Measurements from ENCODE around the gene TARDBP. TPM values are rescaled to one million over a fixed set of nuclear protein-coding genes. Genes with fewer than 3 reads are reported as not detected.
A peak's percentile ranks its signal among the peaks of the same experiment; 100 is the strongest.
"Not testable (repeated sequence)": the region's sequence is repeated elsewhere in the genome, so short reads cannot be mapped to it uniquely, and the experiment has no call there.

TARDBP gene
- total RNA-seq, 1 experiment from 2014 or later, result 103 TPM

GRCh38 chr1:11042995-11043874, 30.8 kb downstream of the TARDBP start:
- Histone ChIP-seq H3K36me3 (no peaks in the 10 kb centered on the region), H3K9me3 (replicated peaks) (no peaks in the 10 kb centered on the region), H3K4me3 (no peak overlapping the region), H3K27me3 (no peaks in the 10 kb centered on the region), H3K4me1 (peaks cover 11% of the 10 kb centered on the region; the same call in 1 of the 2 replicates), H3K27ac (no peak overlapping the region)
- no peak for DNase-seq

DNA sequence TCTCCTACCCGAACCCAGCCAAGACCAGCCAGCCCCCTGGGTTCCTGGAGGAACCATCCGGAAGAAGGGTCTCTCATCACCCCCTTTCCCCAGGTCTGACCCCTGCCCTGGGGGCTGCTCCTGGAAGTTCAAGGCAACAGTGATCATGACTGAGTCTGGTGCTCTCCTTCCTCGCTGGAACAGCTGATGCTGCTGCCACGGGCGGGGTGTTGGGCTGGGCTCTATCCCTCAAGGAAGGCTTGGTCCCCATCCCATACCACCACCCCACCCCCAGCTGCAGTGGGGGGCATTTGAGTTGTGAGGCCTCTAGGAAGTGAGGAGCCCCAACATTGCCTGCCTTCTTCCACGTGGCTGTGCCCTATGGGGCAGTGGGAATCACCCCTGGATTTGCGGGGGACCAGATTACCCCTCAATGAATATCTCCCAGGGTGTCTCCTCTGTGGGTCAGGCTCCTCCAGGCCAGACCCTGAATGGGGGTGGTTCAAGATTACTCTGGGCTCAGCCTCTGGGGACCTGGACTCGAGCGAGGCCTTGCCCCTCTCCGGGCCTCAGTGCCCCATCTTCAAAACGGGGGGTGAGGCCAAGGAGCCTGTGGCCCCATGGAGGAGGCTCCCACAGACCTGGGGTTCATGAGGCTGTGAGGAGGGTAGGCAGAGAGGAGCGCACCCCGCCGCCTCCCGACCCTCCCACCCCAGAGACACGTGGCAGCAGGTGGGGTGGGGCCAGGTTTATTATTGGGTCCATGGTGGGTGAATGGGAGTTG, 31.8 kb downstream of the TARDBP start:
- no peaks in the 10 kb centered on the region for H3K36me3 ChIP-seq
- H3K9me3 ChIP-seq (replicated peaks), result no peaks in the 10 kb centered on the region
- no peak for DNase-seq
- no peak overlapping the region for H3K4me3 ChIP-seq
- H3K27me3 ChIP-seq, result no peaks in the 10 kb centered on the region
- no peak overlapping the region for H3K27ac ChIP-seq
- peaks cover 11% of the 10 kb centered on the region; the same call in 1 of the 2 replicates for H3K4me1 ChIP-seq

GRCh38 chr1:11044849-11045427, 32.5 kb downstream of the TARDBP start:
- Histone ChIP-seq H3K36me3 (no peaks in the 10 kb centered on the region), H3K27ac (no peak overlapping the region), H3K4me1 (peaks cover 11% of the 10 kb centered on the region; the same call in 1 of the 2 replicates), H3K4me3 (no peak overlapping the region), H3K27me3 (no peaks in the 10 kb centered on the region), H3K9me3 (replicated peaks) (no peaks in the 10 kb centered on the region)
- no peak for DNase-seq

DNA sequence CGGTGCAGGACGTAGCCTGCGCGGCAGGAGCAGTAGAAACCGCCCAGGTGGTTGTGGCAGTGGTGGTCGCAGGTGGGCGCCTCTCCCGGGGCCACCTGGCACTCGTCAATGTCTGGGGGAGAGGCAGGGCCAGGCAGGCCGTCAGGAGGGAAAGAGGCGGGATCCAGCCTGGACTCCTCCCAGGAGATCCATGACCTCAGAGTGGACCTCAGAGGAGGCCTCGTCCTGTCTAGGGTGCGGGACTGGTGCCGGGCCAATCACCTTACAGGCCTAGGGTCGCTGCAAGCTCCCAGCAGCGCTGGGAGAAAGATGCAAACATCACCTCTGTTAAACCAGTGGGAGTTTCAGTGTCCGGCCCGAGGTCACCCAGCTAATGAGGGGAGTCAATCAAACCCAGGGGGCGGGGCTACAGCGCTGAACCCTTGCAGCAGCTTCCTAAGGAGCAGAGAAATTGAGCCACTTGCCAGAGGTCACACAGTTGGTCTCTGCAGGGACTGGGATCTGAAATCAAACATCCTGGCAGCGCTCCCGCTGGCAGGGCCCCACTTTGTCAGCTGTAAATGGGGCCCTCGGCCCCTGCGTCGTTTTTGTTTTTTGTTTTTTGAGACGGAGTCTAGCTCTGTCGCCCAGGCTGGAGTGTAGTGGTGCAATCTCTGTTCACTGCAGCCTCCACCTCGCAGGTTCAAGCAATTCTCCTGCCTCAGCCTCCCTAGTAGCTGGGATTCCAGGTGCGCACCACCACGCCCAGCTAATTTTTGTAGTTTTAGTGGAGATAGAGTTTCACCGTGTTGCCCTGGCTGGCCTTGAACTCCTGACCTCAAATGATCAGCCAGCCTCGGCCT, 33.2 kb downstream of the TARDBP start:
- Histone ChIP-seq H3K9me3 (replicated peaks) (no peaks in the 10 kb centered on the region), H3K4me3 (no peak overlapping the region), H3K4me1 (peaks cover 11% of the 10 kb centered on the region; the same call in 1 of the 2 replicates), H3K27ac (no peak overlapping the region), H3K27me3 (no peaks in the 10 kb centered on the region), H3K36me3 (no peaks in the 10 kb centered on the region)
- DNase-seq, result peak in 1 of 2 experiments; percentile 36

- Histone ChIP-seq H3K27me3 (no peaks in the 10 kb centered on the region), H3K27ac (no peak overlapping the region), H3K36me3 (no peaks in the 10 kb centered on the region), H3K4me1 (peaks cover 12% of the 10 kb centered on the region), H3K4me3 (no peak overlapping the region), H3K9me3 (replicated peaks) (no peaks in the 10 kb centered on the region)
- DNase-seq, result peak; percentile 85 to 89
Measured at GRCh38 chr1:11046270-11046566, 33.8 kb downstream of the TARDBP start.

DNA sequence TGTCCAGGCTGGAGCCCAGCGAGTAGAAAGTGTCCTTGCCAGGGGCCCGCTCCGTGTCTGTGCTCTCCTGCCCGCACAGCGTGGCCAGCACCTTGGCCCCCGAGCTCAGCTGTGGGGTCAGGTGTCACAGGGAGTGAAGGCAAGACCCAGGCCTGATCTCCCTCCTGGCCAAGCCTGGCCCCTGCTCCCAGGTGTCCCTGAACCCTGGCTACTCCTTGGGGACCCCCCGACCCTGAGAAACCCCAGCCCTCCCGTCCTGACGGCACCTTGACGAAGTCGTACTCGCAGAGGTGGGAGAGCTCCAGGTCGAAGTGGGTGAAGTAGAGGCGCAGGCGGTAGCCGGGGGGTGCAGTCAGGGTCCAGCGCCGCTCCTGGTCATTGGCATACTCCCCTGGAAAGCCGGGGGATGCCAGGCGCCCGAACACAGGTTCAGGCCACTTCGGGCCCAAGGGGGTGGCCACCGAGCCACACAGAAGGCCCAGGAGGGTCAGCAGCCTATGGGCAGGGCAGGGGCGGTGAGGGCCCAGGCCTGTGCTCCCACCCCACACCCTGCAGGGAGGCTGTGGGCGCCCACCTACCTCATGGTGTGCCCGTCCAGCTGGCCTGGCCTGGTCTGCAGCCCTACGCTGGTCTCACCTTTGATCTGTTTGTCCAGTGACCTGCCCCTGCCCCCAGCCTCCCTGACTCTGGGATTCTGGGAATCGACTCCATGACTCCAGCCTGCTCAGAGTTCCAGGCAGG, 34.3 kb downstream of the TARDBP start, which contains the start of gene MASP2:
Gene MASP2 (minus strand): TSS at position 615 of the 741 bp plus-strand sequence. CDS start 32 bp downstream, at position 583.
- DNase-seq, result no peak
- H3K4me1 ChIP-seq, result peaks cover 18% of the 10 kb centered on the region
- no peak within 1 kb of the TSS for H3K4me3 ChIP-seq
- no peaks in the 10 kb centered on the region for H3K36me3 ChIP-seq
- no peak within 1 kb of the TSS for H3K27ac ChIP-seq
- H3K27me3 ChIP-seq, result no peaks in the 10 kb centered on the region
- no peaks in the 10 kb centered on the region for H3K9me3 ChIP-seq (replicated peaks)

GRCh38 chr1:11051121-11051520, 38.7 kb downstream of the TARDBP start:
- not testable (repeated sequence) for DNase-seq; H3K27me3 ChIP-seq; H3K36me3 ChIP-seq; H3K27ac ChIP-seq; H3K9me3 ChIP-seq (replicated peaks); H3K4me3 ChIP-seq
- peaks cover 18% of the 10 kb centered on the region for H3K4me1 ChIP-seq

- DNase-seq, result peak in 1 of 2 experiments; percentile 51
- Histone ChIP-seq H3K36me3 (peaks cover 10% of the 10 kb centered on the region), H3K4me1 (peaks cover 13% of the 10 kb centered on the region), H3K27ac (no peak overlapping the region), H3K4me3 (no peak overlapping the region), H3K27me3 (no peaks in the 10 kb centered on the region), H3K9me3 (replicated peaks) (no peaks in the 10 kb centered on the region)
Measured at GRCh38 chr1:11051781-11052511, 39.5 kb downstream of the TARDBP start.

DNA sequence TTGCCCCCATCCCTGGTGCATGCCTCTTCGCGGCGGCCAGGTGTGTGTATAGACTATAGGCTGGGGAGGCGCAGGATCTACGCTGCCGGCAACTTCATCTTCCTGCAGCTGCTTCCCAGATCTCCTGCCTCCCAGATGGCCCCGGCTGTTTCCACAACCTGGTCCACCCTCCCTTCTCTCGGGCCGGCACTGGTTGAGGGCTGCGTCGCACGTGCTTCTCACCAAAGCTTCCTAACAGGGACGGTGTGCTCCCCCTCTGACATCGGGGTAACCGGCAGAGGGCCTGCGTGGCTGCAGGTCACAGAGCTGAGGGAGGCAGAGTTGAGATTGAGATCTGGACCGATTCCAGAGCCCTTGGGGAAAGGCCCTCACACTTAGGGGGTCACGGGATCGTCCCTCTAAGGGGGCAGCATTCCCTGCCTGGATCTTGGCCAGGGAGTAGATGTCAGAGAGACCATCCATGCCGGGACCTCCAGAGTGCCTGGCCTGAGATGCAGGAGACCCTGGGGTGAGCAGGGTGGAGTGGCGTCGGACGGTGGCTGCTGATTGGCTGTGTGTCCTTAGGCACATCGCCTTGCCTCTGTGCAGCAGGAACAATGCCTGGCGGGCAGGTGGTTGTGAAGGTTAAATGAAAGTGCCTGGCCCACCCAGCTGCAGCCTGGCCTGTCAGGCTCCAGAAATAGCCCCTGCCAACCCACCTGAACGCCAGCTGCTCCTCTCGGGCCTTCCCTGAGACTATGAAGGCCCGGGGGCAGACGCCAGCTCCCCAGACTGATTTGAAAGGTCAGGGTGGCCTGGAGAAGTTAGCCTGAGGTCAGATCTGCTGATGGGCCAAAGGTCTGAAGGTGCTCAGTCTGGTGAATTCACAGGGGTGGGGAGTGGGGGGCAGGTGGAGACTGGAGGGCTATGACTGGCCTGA, 40.6 kb downstream of the TARDBP start:
- Histone ChIP-seq H3K9me3 (replicated peaks) (no peaks in the 10 kb centered on the region), H3K4me3 (no peak overlapping the region), H3K36me3 (peaks cover 17% of the 10 kb centered on the region), H3K27ac (no peak overlapping the region), H3K4me1 (peaks cover 13% of the 10 kb centered on the region), H3K27me3 (no peaks in the 10 kb centered on the region)
- DNase-seq, result no peak

DNA sequence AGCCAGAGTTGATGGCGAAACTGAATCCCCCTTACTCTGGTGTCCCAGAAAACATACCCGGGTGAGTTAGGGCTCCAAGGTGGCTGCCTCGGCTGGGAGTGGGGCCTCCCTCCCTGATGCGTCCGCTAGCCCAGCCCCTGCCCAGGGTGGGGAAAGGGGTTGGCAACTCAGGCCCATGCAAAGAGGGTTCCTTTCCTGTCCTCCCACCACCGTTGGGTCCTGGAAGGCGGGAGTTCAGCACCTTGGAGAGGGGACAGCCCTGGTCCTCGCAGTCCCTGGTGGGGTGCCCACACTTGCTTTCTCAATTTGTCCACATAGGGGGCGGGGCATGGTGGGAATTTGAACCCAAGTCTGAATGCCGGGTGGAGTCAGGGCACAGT, 41.3 kb downstream of the TARDBP start:
- DNase-seq, result peak; percentile 63 to 65
- H3K4me3 ChIP-seq, result no peak overlapping the region

GRCh38 chr1:11054181-11054580, 41.7 kb downstream of the TARDBP start:
- Histone ChIP-seq H3K36me3 (peaks cover 19% of the 10 kb centered on the region), H3K4me3 (no peak overlapping the region), H3K9me3 (replicated peaks) (no peaks in the 10 kb centered on the region), H3K27ac (no peak overlapping the region), H3K4me1 (peaks cover 13% of the 10 kb centered on the region), H3K27me3 (no peaks in the 10 kb centered on the region)
- no peak for DNase-seq

More for the DNA sequence above, 41.3 kb downstream of the TARDBP start:
- Histone ChIP-seq H3K9me3 (replicated peaks) (no peaks in the 10 kb centered on the region), H3K4me1 (peaks cover 13% of the 10 kb centered on the region), H3K27me3 (no peaks in the 10 kb centered on the region), H3K36me3 (peaks cover 19% of the 10 kb centered on the region), H3K27ac (no peak overlapping the region)

- peaks cover 13% of the 10 kb centered on the region for H3K4me1 ChIP-seq
- H3K27me3 ChIP-seq, result no peaks in the 10 kb centered on the region
- H3K27ac ChIP-seq, result no peak overlapping the region
- H3K9me3 ChIP-seq (replicated peaks), result no peaks in the 10 kb centered on the region
- H3K36me3 ChIP-seq, result peaks cover 19% of the 10 kb centered on the region
- no peak for DNase-seq
- no peak overlapping the region for H3K4me3 ChIP-seq
Measured at GRCh38 chr1:11054666-11055065, 42.2 kb downstream of the TARDBP start.
